ENCODE results near the gene NEB.

Gene NEB

GRCh38 chr2:151544449-151544848, 189.8 kb downstream of the NEB start:
- peak; percentile 26 for DNase-seq

- DNase-seq: peak; percentile 47
Measured at GRCh38 chr2:151543876-151544275, 190.4 kb downstream of the NEB start.

GRCh38 chr2:151534001-151534400, 200.3 kb downstream of the NEB start:
- DNase-seq: no peak

DNA sequence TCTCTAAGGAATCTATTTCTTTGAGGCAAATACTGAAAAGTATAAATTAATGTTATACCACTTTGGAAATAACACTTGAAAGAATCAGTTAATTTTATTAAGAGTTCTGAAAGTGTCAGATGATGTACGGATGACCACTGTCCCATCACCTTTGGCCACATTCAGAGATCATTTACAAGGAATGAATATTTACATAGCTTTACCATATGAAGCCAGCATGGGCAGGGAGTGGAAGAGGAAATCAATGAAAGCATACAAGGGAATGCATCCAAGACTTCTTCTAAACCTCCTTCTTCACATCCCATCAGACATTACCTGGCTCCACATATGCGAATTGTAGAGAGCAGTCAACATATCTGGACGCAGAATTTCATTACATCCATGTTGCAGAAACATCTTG, 201.1 kb downstream of the NEB start:
- DNase-seq: no peak

DNA sequence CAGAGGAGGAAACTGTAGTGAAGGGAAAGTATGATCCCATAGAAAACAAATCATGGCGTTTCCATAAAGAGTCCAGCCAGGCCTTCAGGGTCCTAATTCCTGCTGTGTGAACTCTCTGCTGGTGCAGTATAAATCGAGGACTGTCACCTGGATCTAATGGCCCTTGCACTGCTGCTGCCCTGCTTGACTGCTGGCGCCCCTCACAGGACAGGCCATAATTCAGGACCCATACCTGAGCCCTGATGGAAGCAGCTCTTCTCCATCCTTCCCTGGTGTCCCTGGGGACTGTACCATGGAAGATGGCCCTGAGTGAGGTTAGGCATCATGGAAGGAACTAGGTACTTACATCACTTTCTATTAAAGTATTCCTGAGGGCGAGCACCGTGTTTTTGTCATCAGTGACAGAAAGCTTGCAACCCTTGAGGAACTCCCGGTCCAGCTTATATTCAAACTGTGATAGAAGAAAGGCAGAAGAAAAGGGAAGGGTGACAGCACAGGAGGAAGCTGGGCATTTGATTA, 207.6 kb downstream of the NEB start:
- DNase-seq: no peak

- no peak for DNase-seq
Measured at GRCh38 chr2:151525821-151526373, 208.4 kb downstream of the NEB start.

DNA sequence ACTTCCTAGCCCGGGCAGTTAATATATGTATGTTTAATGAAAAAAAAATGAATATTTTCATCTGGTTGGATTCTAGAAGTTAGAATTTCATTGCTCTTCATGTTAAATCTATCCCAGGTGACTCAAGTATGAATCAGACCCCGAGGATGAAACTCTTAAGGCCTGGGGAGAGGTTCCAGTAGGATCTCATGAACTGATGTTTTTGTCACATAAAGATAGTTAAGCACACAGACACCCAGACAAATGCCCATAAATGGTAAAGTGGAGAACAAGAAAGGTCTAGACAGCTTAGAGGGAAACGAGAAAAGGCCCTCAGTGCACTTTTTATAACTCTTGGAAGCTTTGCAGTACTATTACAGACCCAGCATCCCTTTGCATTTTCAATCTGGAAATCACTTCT, 210.4 kb downstream of the NEB start:
- DNase-seq: peak; percentile 66

GRCh38 chr2:151522556-151522955, 211.7 kb downstream of the NEB start:
- DNase-seq: no peak

DNA sequence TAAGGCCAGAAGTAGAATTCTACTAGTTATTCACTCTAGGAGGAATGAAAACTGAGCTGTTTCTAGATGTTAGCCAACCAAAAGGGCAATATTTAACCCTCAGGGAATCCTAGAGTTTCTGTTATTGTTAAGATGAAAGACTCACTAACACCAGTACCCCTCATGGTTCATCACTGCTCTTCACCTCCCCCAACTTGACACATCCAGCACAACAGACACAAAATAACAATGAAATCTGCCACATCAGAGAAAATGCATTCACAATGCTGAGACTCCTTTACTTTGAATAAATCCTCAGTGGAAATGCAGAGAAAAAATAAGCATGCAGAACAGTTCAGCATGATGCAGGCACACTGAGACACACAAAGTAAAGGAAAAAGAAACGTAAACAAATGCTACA, 213.3 kb downstream of the NEB start:
- no peak for DNase-seq

DNA sequence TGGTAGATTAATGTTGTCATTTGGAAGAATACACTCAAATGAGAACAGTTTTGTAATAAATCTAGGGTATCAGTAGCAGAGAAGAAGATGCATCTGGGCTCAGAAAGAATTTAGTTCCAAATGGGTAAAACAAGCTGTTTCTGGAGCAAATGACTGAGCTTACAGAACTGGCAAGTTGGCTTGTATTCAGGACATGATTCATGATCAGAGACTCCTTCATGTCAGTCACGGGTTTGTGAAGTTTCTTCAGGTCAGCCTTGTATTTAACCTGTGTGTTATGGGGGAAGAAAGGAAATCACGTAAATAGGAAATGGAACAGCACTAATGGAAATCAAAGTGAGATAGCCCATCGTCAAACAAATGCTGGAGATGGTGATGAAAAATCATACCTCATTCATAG, 215.5 kb downstream of the NEB start:
- peak; percentile 12 for DNase-seq

DNA sequence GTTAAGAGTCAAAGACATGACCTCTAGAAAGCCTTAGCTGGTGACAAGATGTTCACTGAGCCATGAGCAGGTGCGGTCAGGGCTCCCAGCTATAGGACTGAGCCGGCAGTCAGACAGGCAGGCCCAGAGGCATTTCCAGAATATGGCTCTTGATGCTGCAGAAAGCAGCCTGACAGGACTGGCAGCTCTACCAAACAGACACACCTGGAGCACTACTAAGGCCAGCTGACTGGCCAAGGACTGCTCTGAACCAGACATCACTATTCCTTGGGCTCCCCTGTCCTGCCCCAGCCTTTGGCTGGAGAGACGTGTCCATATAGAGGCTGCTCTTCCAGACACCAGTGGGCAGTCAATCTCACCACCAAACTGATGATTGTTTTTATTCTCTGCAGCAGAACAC, 225.8 kb downstream of the NEB start:
- DNase-seq: no peak

DNA sequence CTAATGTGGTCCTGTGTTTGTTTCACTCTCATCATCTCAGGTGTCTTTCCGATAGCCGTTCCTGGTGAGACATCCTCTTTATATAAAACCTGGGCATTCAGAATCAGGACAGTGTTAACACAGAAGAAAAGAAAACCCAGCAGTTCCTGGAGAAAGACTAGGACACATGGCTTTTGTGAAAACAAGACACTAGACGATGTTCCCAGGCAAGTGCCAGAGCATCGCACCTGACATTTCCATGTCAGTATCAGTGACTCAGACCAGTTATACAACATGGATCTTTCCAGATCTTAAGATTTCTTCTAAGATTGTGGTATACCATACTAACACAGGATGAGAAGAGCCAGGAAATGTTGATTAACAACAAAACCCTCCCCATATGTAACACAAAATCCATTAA, 228.1 kb downstream of the NEB start:
- no peak for DNase-seq

DNA sequence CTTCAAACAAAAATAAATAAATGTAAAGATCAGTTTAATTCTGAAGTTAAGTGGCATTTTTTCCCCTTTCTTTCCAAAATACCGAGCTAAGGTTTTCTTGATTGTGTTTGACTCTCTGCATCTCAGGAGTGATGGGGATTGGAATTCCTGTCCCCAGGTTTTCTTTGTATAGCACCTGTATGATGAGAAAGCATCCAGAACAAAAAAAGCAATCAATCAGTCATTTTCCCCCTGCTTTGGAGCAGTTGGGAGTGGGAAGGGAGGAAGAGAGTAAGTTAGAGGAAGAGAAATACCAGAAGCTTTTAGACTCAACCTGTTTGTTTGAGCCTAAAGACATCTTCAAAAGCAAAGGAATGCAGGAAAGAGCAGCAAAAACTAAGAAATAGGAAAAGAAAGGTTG, 236.1 kb downstream of the NEB start:
- DNase-seq: no peak

DNA sequence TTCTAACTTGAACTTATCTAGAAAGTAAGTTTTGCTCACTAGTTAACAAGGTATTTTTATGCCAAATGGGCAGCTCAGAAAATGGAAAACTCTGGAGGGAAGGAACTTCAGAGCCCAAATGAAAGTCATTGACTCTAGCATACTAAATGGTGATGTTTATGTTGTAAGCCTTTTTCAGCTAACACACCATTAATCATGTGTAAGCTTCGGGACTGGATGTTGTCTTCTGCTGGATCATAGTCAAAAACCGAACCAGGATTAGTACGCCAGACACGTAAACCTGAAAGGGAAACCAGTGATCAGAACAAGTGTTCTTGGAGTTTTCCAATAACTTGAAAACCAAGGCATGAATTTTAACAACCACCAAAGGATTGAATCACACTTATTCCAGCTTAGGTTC, 242.8 kb downstream of the NEB start:
- DNase-seq: no peak

GRCh38 chr2:151490276-151490675, 244.0 kb downstream of the NEB start:
- DNase-seq: no peak

DNA sequence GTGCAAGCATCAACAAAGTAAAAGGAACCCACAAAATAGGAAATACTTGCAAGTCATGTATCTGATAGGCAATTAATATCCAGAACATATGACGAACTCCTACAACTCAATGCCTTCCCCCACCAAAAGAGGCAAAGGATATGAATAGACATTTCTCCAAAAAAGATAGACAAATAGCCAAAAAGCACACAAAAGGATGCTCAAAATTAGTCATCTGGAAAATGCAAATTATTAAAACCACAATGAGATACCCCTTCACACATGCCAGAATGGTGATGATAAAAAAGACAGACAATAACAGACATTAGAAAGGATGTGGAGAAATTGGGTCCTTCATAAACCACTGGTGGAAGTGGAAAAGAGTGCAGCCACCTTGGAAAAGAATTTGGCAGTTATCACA, 248.2 kb downstream of the NEB start:
- DNase-seq: no peak

GRCh38 chr2:151484100-151484499, 250.2 kb downstream of the NEB start:
- DNase-seq: no peak

GRCh38 chr2:151483546-151483945, 250.7 kb downstream of the NEB start:
- no peak for DNase-seq

DNA sequence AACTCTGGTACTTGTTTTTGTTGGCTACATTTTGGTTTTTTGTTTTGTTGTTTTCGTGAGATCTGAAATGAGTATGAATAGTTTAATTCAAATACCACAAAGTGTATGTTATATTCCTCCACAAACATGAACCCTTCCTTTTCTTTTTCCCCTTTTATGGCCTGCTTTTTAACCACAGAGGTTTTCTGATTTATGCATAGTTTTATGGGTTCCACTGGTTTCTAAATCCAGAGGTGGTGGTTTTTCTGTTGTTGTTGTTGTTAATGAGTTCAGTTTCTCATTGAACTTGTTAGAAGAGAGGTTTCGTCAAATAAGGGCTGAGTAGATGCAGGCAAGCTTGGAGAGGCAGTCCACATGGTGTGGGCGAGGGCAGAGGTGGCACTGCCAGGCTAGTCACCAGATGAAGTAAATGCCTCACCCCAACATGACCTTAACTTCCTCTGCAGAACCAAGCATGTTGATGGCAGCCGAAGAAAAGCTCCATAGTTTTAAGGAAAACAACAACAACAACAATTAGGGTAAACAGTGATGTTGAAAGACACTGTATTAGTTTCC, 252.0 kb downstream of the NEB start:
- no peak for DNase-seq

- DNase-seq: no peak
Measured at GRCh38 chr2:151481744-151482143, 252.5 kb downstream of the NEB start.

- peak; percentile 25 for DNase-seq
Measured at GRCh38 chr2:151478011-151478410, 256.3 kb downstream of the NEB start.

GRCh38 chr2:151476287-151476686, 258.0 kb downstream of the NEB start:
- DNase-seq: no peak

GRCh38 chr2:151475071-151475470, 259.2 kb downstream of the NEB start:
- DNase-seq: no peak

DNA sequence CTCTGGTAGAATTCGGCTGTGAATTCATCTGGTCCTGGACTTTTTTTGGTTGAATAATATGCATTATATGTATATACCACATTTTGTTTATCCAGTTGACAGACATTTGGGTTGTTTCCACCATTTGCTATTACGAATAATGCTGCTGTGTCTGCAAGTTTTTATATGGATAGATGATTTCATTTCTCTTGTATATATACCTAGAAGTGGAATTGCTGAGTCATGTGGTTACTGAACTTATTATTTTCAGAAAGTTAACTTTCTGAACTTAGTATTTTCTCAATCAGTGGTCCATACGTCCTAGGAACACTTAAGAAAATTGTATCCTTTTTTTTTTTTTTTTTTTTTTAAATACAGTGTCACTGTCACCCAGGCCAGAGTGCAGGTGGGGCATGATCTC, 261.3 kb downstream of the NEB start:
- no peak for DNase-seq

- no peak for DNase-seq
Measured at GRCh38 chr2:151470556-151470955, 263.7 kb downstream of the NEB start.

Measured in fibroblast of skin of right biceps (primary cell).